Measurements from ENCODE around the gene STRN.

Gene STRN

DNA sequence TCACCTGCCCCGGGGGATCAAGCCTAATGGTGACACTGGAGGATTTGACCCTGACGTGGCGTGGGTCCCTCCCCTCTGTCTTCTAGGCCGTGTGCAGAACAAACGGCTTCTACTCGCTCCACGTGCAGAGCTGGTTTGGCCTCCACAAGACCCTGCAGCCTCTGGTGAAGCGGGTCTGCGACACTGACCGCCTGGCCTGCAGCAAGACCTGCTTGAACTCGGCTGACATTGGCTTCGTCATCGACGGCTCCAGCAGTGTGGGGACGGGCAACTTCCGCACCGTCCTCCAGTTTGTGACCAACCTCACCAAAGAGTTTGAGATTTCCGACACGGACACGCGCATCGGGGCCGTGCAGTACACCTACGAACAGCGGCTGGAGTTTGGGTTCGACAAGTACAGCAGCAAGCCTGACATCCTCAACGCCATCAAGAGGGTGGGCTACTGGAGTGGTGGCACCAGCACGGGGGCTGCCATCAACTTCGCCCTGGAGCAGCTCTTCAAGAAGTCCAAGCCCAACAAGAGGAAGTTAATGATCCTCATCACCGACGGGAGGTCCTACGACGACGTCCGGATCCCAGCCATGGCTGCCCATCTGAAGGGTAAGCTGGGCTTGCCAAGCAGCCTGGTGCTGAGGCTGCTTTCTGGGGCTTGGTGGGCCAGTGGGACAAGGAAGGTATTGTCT lies 157.8 kb downstream of the STRN start:
- TF ChIP-seq, protein P1, sequence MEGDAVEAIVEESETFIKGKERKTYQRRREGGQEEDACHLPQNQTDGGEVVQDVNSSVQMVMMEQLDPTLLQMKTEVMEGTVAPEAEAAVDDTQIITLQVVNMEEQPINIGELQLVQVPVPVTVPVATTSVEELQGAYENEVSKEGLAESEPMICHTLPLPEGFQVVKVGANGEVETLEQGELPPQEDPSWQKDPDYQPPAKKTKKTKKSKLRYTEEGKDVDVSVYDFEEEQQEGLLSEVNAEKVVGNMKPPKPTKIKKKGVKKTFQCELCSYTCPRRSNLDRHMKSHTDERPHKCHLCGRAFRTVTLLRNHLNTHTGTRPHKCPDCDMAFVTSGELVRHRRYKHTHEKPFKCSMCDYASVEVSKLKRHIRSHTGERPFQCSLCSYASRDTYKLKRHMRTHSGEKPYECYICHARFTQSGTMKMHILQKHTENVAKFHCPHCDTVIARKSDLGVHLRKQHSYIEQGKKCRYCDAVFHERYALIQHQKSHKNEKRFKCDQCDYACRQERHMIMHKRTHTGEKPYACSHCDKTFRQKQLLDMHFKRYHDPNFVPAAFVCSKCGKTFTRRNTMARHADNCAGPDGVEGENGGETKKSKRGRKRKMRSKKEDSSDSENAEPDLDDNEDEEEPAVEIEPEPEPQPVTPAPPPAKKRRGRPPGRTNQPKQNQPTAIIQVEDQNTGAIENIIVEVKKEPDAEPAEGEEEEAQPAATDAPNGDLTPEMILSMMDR (IDR thresholded peaks at IDR 0.05; ENCODE audit: low read depth, low read length, missing control alignments), result no peak
- no peak overlapping the region for H3K4me3 ChIP-seq (replicated peaks; ENCODE audit: low read depth, low read length)
- DNase-seq (ENCODE audit: extremely low read depth, low read depth), result no peak

DNA sequence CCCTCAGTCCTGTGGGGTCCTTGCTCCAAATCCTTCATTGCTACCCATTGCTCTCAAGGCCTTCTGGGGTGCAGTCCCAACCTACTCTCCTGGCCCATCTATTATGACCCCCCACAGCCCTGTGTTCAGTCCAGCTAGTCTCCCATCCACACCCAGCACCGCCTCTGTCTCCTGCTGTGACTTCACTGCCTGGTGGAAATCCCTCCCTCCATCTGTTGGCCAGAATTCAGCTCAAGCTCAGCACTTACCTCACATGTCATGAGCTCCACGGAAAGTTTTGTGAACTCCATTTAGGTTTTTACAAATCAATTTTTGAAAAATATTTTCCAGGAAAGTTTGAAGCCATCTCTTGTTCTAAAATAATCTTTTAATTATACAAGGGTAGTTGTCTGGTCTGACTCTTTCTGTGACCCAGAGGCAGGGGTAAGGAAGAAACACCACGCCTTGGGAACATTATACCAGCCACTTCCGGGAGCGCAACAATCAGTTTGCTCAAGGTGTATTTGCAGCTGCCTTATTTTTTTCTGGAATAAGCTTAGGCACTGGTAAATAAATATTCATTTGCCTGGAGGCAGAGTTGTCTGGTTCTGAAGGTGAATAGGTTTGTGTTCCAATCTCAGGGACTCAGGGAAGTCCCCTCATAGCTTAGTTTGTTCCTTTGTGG lies 159.0 kb downstream of the STRN start:
- DNase-seq (ENCODE audit: extremely low read depth, low read depth), result no peak
- TF ChIP-seq, protein P1 (IDR thresholded peaks at IDR 0.05; ENCODE audit: low read depth, low read length, missing control alignments), result no peak
- no peak overlapping the region for H3K4me3 ChIP-seq (replicated peaks; ENCODE audit: low read depth, low read length)

DNA sequence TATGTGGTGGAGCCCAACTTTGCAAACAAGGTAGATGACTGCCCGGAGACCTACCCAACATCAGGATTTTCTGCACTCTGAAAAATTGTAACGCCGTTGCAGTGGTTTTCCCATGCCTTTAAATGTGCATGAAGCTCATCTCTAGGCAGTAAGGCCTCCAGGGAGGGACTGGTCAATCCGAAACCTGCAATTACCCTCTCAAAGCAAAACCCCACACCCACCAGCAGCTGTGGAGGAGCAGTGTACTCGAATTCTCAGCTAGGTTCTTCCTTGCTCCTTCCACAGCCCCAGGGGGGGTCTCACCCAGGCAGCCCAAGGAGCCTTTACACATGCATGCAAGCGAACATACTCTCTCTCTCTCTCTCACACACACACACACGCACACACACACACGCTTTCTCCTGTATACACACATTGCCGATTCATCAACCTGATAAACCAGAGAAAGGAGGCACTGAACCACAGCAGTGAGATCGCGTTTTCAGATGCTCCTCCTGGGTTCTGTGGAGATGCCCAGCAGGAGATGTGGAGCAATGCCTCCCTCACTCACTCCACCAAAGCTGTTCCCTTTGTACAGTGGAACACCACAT lies 160.6 kb downstream of the STRN start:
- no peak for DNase-seq (ENCODE audit: extremely low read depth, low read depth)
- H3K4me3 ChIP-seq (replicated peaks; ENCODE audit: low read depth, low read length), result no peak overlapping the region
- TF ChIP-seq, protein P1 (IDR thresholded peaks at IDR 0.05; ENCODE audit: low read depth, low read length, missing control alignments), result no peak

DNA sequence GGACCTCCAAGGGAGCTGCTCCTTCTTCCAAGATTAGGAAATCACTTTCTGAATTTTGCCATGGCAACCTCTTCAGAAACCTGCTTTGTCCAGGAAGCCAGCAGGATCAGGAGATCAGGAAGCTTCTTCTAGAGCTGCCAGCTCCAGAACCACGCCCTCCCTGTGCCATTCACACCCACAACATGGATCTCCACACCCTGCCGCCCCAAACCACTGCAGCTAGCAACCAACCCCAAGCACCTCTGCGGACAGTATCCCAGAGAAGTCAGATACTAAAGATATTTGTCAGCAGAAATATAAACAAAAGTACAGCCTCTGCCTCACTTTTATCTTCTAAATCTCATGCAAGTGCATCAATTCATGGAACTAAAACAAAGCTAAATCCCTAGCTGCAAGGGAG lies 163.4 kb downstream of the STRN start:
- no peak overlapping the region for H3K4me3 ChIP-seq (replicated peaks; ENCODE audit: low read depth, low read length)
- TF ChIP-seq, protein P1 (IDR thresholded peaks at IDR 0.05; ENCODE audit: low read depth, low read length, missing control alignments), result no peak
- no peak for DNase-seq (ENCODE audit: extremely low read depth, low read depth)

DNA sequence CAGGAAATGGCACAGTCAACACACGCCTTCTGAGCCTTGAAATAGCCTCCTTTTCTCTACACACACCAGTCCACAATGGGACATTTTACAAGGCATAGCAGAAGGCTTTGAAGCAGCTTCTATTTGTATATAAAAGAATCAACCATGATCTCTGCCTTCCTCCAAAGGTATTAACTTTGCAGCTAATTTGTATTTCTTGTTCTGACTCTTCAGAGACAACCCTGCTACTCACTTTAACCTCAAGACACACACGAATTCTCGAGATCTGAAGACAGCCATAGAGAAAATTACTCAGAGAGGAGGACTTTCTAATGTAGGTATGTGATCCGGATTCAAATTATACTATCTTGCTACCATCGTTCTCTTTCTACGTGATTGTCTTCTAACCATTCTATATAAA lies 165.2 kb downstream of the STRN start:
- H3K4me3 ChIP-seq (replicated peaks; ENCODE audit: low read depth, low read length), result no peak overlapping the region
- DNase-seq (ENCODE audit: extremely low read depth, low read depth), result no peak
- TF ChIP-seq, protein P1 (IDR thresholded peaks at IDR 0.05; ENCODE audit: low read depth, low read length, missing control alignments), result no peak

DNA sequence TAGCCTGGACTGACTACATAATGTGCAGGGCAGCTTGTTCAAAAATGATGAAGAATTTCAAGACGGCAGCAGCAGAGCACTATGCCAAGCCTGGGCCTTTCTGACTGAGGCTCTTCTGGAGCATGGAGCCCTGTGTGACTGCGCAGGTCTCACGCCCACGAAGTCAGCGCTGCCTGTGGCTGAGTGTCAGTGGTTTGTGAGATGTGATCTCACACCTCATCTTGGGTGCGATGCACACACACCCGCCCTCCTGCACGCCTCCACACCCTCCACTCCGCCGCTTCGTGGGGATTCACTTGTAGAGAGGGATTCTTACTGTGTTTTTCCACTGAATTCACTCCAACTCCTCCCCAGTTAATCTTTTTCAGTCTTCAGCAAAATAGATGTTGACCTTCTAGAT lies 166.0 kb downstream of the STRN start:
- no peak for DNase-seq (ENCODE audit: extremely low read depth, low read depth)
- no peak overlapping the region for H3K4me3 ChIP-seq (replicated peaks; ENCODE audit: low read depth, low read length)
- TF ChIP-seq, protein P1 (IDR thresholded peaks at IDR 0.05; ENCODE audit: low read depth, low read length, missing control alignments), result no peak

All from HFF-Myc (cell line).